H1 (cell line): Measurements from ENCODE around the gene RAMP3. TPM values are rescaled to one million over a fixed set of nuclear protein-coding genes. Genes with fewer than 3 reads are reported as not detected.

Experiments
- CTCF ChIA-PET: fragments of 300-600 bp; sonication (Branson Sonifier 250); formaldehyde crosslinking; loops from one replicate; lab custom pipeline; 2021; ENCODE audit not compliant: partially characterized antibody; lab: Charles Lee
- POLR2A ChIA-PET: fragments of 300-600 bp; sonication (Branson Sonifier 250); formaldehyde crosslinking; loops from one replicate; lab custom pipeline; 2021; ENCODE audit warnings: inconsistent platforms; ENCODE audit not compliant: partially characterized antibody; lab: Charles Lee
- DNase-seq, 2 experiments: peaks; one replicate each; pipeline versions ENCODE4 v3.0.0 to v3.0.0-alpha.2; 2010 to 2022; ENCODE audit warnings: low spot score in 2 of 2, low read depth in 1 of 2, mixed read lengths in 1 of 2
- FAIRE-seq: peaks from 2 replicates; lab custom pipeline; 2011; peaks lifted over from hg19 to GRCh38; lab: Jason Lieb, UNC
- H2AFZ ChIP-seq: 2 replicates; pipeline ENCODE4 v1.8.1; 2012; ENCODE audit warnings: low read length, inconsistent platforms
- H2AK5ac ChIP-seq: 2 replicates; pipeline ENCODE4 v1.6.1; 2013; ENCODE audit warnings: low read depth, low read length
- H2BK120ac ChIP-seq: replicated peaks from 2 replicates; pipeline ENCODE3; 2013; ENCODE audit warnings: low read depth, low read length, inconsistent platforms
- H2BK12ac ChIP-seq: 2 replicates; pipeline ENCODE4 v1.6.1; 2013; ENCODE audit warnings: low read depth, low read length
- H2BK15ac ChIP-seq: 2 replicates; pipeline ENCODE4 v1.6.1; 2013; ENCODE audit warnings: low read length
- H2BK20ac ChIP-seq: 2 replicates; pipeline ENCODE4 v1.6.1; 2013; ENCODE audit warnings: low read length
- H2BK5ac ChIP-seq: 2 replicates; pipeline ENCODE4 v1.6.1; 2013; ENCODE audit warnings: low read depth, low read length
- H3K14ac ChIP-seq: 2 replicates; pipeline ENCODE4 v1.6.1; 2013; ENCODE audit warnings: inconsistent platforms; ENCODE audit not compliant: insufficient read length
- H3K18ac ChIP-seq: 2 replicates; pipeline ENCODE4 v1.6.1; 2013; ENCODE audit warnings: low read length; ENCODE audit errors: extremely low read depth
- H3K23ac ChIP-seq: 2 replicates; pipeline ENCODE4 v1.6.1; 2013; ENCODE audit warnings: inconsistent platforms; ENCODE audit not compliant: insufficient read length
- H3K23me2 ChIP-seq: 2 replicates; pipeline ENCODE4 v1.6.1; 2013; ENCODE audit warnings: low read depth, low read length
- H3K27ac ChIP-seq: 2 replicates; pipeline ENCODE4 v1.6.1; 2011; ENCODE audit warnings: low read depth, low read length, inconsistent platforms
- H3K27me3 ChIP-seq, 4 experiments: replicated peaks in 1 of 4; 1 replicate in 1 of 4; 2 replicates in 3 of 4; pipeline versions ENCODE4 v1.6.1 to v1.8.1; 2011 to 2013; ENCODE audit warnings: low read length in 3 of 4, mild to moderate bottlenecking in 3 of 4, inconsistent platforms in 2 of 4, mixed read lengths in 2 of 4, moderate library complexity in 1 of 4; ENCODE audit not compliant: control insufficient read depth in 3 of 4, insufficient read depth in 3 of 4; ENCODE audit errors: extremely low read depth in 1 of 4
- H3K36me3 ChIP-seq, 4 experiments: 2 replicates each; pipeline versions ENCODE4 v1.6.1 to v1.8.1; 2011 to 2013; ENCODE audit warnings: mild to moderate bottlenecking in 4 of 4, low read length in 3 of 4, moderate library complexity in 2 of 4, control low read depth in 1 of 4, inconsistent platforms in 1 of 4; ENCODE audit not compliant: insufficient read depth in 4 of 4, control insufficient read depth in 2 of 4
- H3K4ac ChIP-seq: replicated peaks from 2 replicates; pipeline ENCODE3; 2013; ENCODE audit warnings: low read length, low read depth, mixed read lengths, inconsistent platforms; ENCODE audit not compliant: insufficient read length
- H3K4me1 ChIP-seq, 4 experiments: replicated peaks in 1 of 4; 1 replicate in 1 of 4; 2 replicates in 3 of 4; pipeline versions ENCODE4 v1.6.1 to v1.8.1; 2011 to 2013; ENCODE audit warnings: low read length in 3 of 4, inconsistent platforms in 2 of 4, mixed read lengths in 1 of 4; ENCODE audit not compliant: insufficient read depth in 4 of 4, control insufficient read depth in 3 of 4
- H3K4me2 ChIP-seq, 2 experiments: 2 replicates each; pipeline versions ENCODE4 v1.6.1 to v1.8.1; 2011 to 2013; ENCODE audit warnings: low read depth in 2 of 2, low read length in 2 of 2, control low read depth in 1 of 2, inconsistent platforms in 1 of 2, mild to moderate bottlenecking in 1 of 2; ENCODE audit not compliant: insufficient read depth in 1 of 2
- H3K4me3 ChIP-seq, 4 experiments: fragments of 200-600, 300-600 bp in 1 of 4; sonication (generic), shearing (Covaris generic), sonication (Bioruptor Twin) in 1 of 4; 2 replicates each; pipeline versions ENCODE4 v1.5.1 to v1.8.1; 2011 to 2016; ENCODE audit warnings: low read length in 4 of 4, low read depth in 3 of 4, control low read depth in 2 of 4, inconsistent platforms in 2 of 4, mild to moderate bottlenecking in 2 of 4, mixed read lengths in 1 of 4, moderate library complexity in 1 of 4; ENCODE audit not compliant: insufficient read depth in 2 of 4; ENCODE audit errors: extremely low read depth in 1 of 4
- H3K56ac ChIP-seq: replicated peaks from 2 replicates; pipeline ENCODE3; 2013; ENCODE audit warnings: low read depth, mild to moderate bottlenecking, mixed read lengths, low read length, inconsistent platforms; ENCODE audit not compliant: insufficient read length
- H3K79me1 ChIP-seq: 2 replicates; pipeline ENCODE4 v1.6.1; 2013; ENCODE audit warnings: low read depth, low read length, control low read depth
- H3K79me2 ChIP-seq, 2 experiments: 2 replicates each; pipeline versions ENCODE4 v1.6.1 to v1.8.1; 2012 to 2013; ENCODE audit warnings: low read length in 2 of 2, mild to moderate bottlenecking in 2 of 2, inconsistent platforms in 1 of 2; ENCODE audit not compliant: insufficient read depth in 2 of 2, control insufficient read depth in 1 of 2
- H3K9ac ChIP-seq, 4 experiments: replicated peaks in 1 of 4; 1 replicate in 1 of 4; 2 replicates in 3 of 4; pipeline versions ENCODE4 v1.6.1 to v1.8.1; 2011 to 2013; ENCODE audit warnings: low read depth in 3 of 4, low read length in 3 of 4, control low read depth in 2 of 4, mild to moderate bottlenecking in 2 of 4, moderate library complexity in 2 of 4, inconsistent platforms in 1 of 4; ENCODE audit errors: extremely low read depth in 1 of 4
- H3K9me3 ChIP-seq, 2 experiments: 2 replicates each; pipeline versions ENCODE4 v1.6.1 to v1.8.1; 2012 to 2013; ENCODE audit warnings: mild to moderate bottlenecking in 2 of 2, moderate library complexity in 2 of 2, control low read depth in 1 of 2, inconsistent platforms in 1 of 2, low read depth in 1 of 2, low read length in 1 of 2, mixed read lengths in 1 of 2; ENCODE audit not compliant: insufficient read depth in 2 of 2
- H4K20me1 ChIP-seq, 2 experiments: replicated peaks in 1 of 2; 2 replicates each; pipeline versions ENCODE3 to v1.8.1; 2011 to 2013; ENCODE audit warnings: inconsistent platforms in 2 of 2, low read length in 2 of 2, mild to moderate bottlenecking in 1 of 2; ENCODE audit not compliant: insufficient read depth in 2 of 2, control insufficient read depth in 1 of 2
- H4K5ac ChIP-seq: 2 replicates; pipeline ENCODE4 v1.6.1; 2013; ENCODE audit warnings: low read length, low read depth, mixed read lengths, inconsistent platforms; ENCODE audit not compliant: insufficient read length
- H4K8ac ChIP-seq: 2 replicates; pipeline ENCODE4 v1.8.0; 2013; ENCODE audit warnings: mild to moderate bottlenecking, moderate library complexity, low read length, inconsistent platforms; ENCODE audit not compliant: insufficient read depth; ENCODE audit errors: extremely low read depth
- H4K91ac ChIP-seq: replicated peaks from 2 replicates; pipeline ENCODE3; 2013; ENCODE audit warnings: low read length, mixed read lengths, inconsistent platforms; ENCODE audit not compliant: insufficient read length
- ATF3 ChIP-seq: IDR thresholded peaks from 2 replicates; pipeline ENCODE4 v1.6.1; 2011; ENCODE audit warnings: low read depth, mild to moderate bottlenecking, low read length; ENCODE audit not compliant: insufficient read depth
- CREB1 ChIP-seq: IDR thresholded peaks from 2 replicates; pipeline ENCODE4 v1.6.1; 2012; ENCODE audit warnings: inconsistent platforms
- GABPA ChIP-seq: IDR thresholded peaks from 2 replicates; pipeline ENCODE4 v1.6.1; 2011; ENCODE audit warnings: mild to moderate bottlenecking, low read length, moderate library complexity, borderline replicate concordance; ENCODE audit not compliant: insufficient read depth
- JUND ChIP-seq: IDR thresholded peaks from 2 replicates; pipeline ENCODE4 v1.6.1; 2011; ENCODE audit warnings: mild to moderate bottlenecking, improper control_type of control experiment, low read length
- NRF1 ChIP-seq: IDR thresholded peaks from 2 replicates; pipeline ENCODE4 v1.6.1; 2011; ENCODE audit warnings: mild to moderate bottlenecking, low read depth, low read length, improper control_type of control experiment
- TAF1 ChIP-seq: IDR thresholded peaks from 2 replicates; pipeline ENCODE4 v1.6.1; 2011; ENCODE audit warnings: mild to moderate bottlenecking, low read depth, low read length
- TAF7 ChIP-seq: optimal IDR thresholded peaks from 2 replicates; pipeline ENCODE3; 2011; ENCODE audit warnings: low read depth, mild to moderate bottlenecking, inconsistent platforms, low read length, moderate library complexity, borderline replicate concordance
- USF2 ChIP-seq: IDR thresholded peaks from 2 replicates; pipeline ENCODE4 v1.6.1; 2011; ENCODE audit warnings: low read length, improper control_type of control experiment
- WGBS, 2 experiments: shearing (Covaris generic) in 1 of 2; methylation state at CpG; one replicate each; pipeline versions ENCODE4 v1.1.6 to v1.1.7; 2013 to 2015; ENCODE audit warnings: low lambda C conversion rate in 2 of 2, mixed read lengths in 2 of 2, inconsistent platforms in 1 of 2, low coverage in 1 of 2, missing lambda C conversion rate in 1 of 2; ENCODE audit not compliant: insufficient replicate concordance in 2 of 2, insufficient coverage in 1 of 2, insufficient read length in 1 of 2; ENCODE audit errors: extremely low coverage in 1 of 2, missing lambda C conversion rate in 1 of 2; 5-methylcytosine and 5-hydroxymethylcytosine counted together
- polyA plus RNA-seq, 7 experiments: library from polyadenylated mRNA; depleted of rRNA in 3 of 7; stranded (reverse) in 5 of 7; unstranded in 2 of 7; fragments of >200 nt in 5 of 7; fragments of 200-250 nt in 2 of 7; gene quantifications; 1 replicate in 5 of 7; 2 replicates in 1 of 7; 4 replicates in 1 of 7; pipeline versions ENCODE4 v1.2.1 to v1.2.3, GENCODE V29; 2011 to 2013; ENCODE audit warnings: missing spikeins in 2 of 7, mixed read lengths in 2 of 7
- total RNA-seq: library from RNA; stranded (reverse); fragmentation: NEBNext Ultra II Directional; extraction: Animal tissue kit (Norgen Biotek cat#: 25700); gene quantifications from 2 replicates; pipeline ENCODE4 v1.2.1, GENCODE V29; 2021

RAMP3 gene
- total and polyA plus RNA-seq, 2 of the 8 experiments (the other 6 are each of a cell fraction or from before 2014, with no cell fraction given) = 0.88 to 0.98 TPM

GRCh38 chr7:45151967-45152366 lies 5.6 kb upstream of the RAMP3 start:
- Histone ChIP-seq H3K4ac (no peak overlapping the region), H4K5ac (no peak overlapping the region), H3K27ac (no peak overlapping the region), H3K27me3 (peaks cover 0 to 5% (median 4%) of the 10 kb centered on the region in 4 experiments; a peak in 3 of 7 replicates), H3K23ac (no peak overlapping the region), H3K4me2 (no peak overlapping the region), H3K4me3 (no peak overlapping the region), H4K8ac (no peak overlapping the region), H2AFZ (no peak overlapping the region)
- 58% methylated on average over 3 of the region's 3 CpGs; no CpG with 5 or more reads in 1 of the 2 experiments for WGBS, 2 experiments
- TF ChIP-seq ATF3 (no peak), JUND (no peak), TAF1 (no peak), GABPA (no peak), CREB1 (no peak), USF2 (no peak), TAF7 (no peak), NRF1 (no peak)
- TF ChIP-seq, all 59 proteins: peak for 0
- no peaks in the 10 kb centered on the region for H3K36me3 ChIP-seq
- H2BK15ac ChIP-seq = no peak overlapping the region
- no peak for FAIRE-seq
- ChIA-PET CTCF (interaction anchor here (1.0 to 2.0 kb wide), 5 partner anchors 10 to 109 kb away, joined by 3 to 7 read pairs (median 6); no protein-coding TSS in a partner anchor), POLR2A (no interaction called here)
- H3K79me2 ChIP-seq = no peaks in the 10 kb centered on the region
- no peak for DNase-seq
- no peak overlapping the region for H2BK5ac ChIP-seq
- no peak overlapping the region for H2BK120ac ChIP-seq
- H2BK20ac ChIP-seq = no peak overlapping the region
- H2AK5ac ChIP-seq = no peak overlapping the region
- peaks cover 3% of the 10 kb centered on the region for H3K23me2 ChIP-seq
- peaks cover 0 to 1% (median 0%) of the 10 kb centered on the region in 4 experiments; a peak in 3 of 7 replicates for H3K4me1 ChIP-seq
- no peak overlapping the region for H3K18ac ChIP-seq
- H4K20me1 ChIP-seq = peaks cover 0 to 7% of the 10 kb centered on the region in 2 experiments
- no peak overlapping the region for H4K91ac ChIP-seq
- H3K9ac ChIP-seq = no peak overlapping the region
- no peak overlapping the region for H2BK12ac ChIP-seq
- H3K79me1 ChIP-seq = no peaks in the 10 kb centered on the region
- H3K14ac ChIP-seq = no peak overlapping the region
- no peaks in the 10 kb centered on the region for H3K9me3 ChIP-seq
- H3K56ac ChIP-seq = no peak overlapping the region
